ENCODE results near the gene TSFM. TPM values are rescaled to one million over a fixed set of nuclear protein-coding genes. Genes with fewer than 3 reads are reported as not detected.

TSFM gene
- total RNA-seq, 2 donors from 2014 or later = 37.7 to 39.9 TPM

DNA sequence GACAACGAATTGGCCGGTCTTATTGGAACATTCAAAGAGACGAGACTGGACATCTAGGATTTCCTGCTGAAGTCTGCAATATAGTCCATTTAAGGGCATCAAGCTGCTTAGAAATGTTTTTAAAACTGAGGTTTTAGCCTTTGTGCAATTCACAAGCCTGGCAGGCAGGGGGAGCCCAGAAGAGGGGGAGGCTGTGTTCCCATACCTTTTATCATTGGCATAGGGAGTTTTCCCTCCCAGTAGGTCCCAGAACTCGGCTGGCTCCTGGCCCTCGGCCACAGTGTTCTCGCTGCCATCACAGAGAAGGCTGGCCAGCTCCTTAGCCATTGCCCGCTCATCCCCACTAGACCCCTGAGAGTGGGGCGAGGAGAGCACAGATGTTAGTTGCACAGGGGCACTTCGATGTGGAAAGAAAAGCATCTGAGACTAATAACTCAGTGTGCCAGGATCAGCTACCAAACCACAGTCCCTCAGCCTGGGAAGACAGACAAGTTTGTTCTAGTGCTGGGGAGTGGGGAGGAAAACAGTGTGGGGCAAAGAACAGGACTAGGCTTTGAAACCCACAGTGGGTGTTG lies 20.8 kb downstream of the TSFM start:
- 50 to 70% methylated on average over 4 to 9 of the region's 9 CpGs for WGBS, 2 experiments (ENCODE audit: insufficient coverage in 1 of 2, insufficient read length in 1 of 2)
- Histone ChIP-seq H3K9me3 (ENCODE audit: control insufficient read depth, low read length) (no peaks in the 10 kb centered on the region), H3K27me3 (ENCODE audit: control insufficient read depth, insufficient read depth, low read length, poor library complexity, severe bottlenecking) (no peaks in the 10 kb centered on the region), H3K36me3 (ENCODE audit: control insufficient read depth, insufficient read depth, low read length) (peaks cover 36% of the 10 kb centered on the region), H3K9ac (ENCODE audit: extremely low read depth, low read length, poor library complexity, severe bottlenecking) (no peak overlapping the region), H3K27ac (ENCODE audit: low read depth, low read length) (no peak overlapping the region), H3K4me1 (ENCODE audit: control insufficient read depth, insufficient read depth, low read length) (no peaks in the 10 kb centered on the region), H3K4me3 (ENCODE audit: low read length) (no peak overlapping the region)
- H3K4me3 Mint-ChIP-seq = no peak overlapping the region
- H3K36me3 Mint-ChIP-seq (ENCODE audit: low read depth) = peaks cover 19% of the 10 kb centered on the region
- no peaks in the 10 kb centered on the region for H3K9me3 Mint-ChIP-seq
- H3K27ac Mint-ChIP-seq = no peak overlapping the region
- no peaks in the 10 kb centered on the region for H3K27me3 Mint-ChIP-seq (ENCODE audit: insufficient read depth)
- DNase-seq = peak; percentile 91
- no peaks in the 10 kb centered on the region for H3K4me1 Mint-ChIP-seq
- TF ChIP-seq CTCF (conservative IDR thresholded peaks at IDR 0.05) = peak; percentile 90

- Mint-ChIP-seq H3K4me3 (no peak overlapping the region), H3K4me1 (no peaks in the 10 kb centered on the region), H3K36me3 (ENCODE audit: low read depth) (peaks cover 20% of the 10 kb centered on the region), H3K27me3 (ENCODE audit: insufficient read depth) (no peaks in the 10 kb centered on the region), H3K27ac (no peak overlapping the region), H3K9me3 (no peaks in the 10 kb centered on the region)
- 92 to 100% methylated on average over 2 to 3 of the region's 3 CpGs for WGBS, 2 experiments (ENCODE audit: insufficient coverage in 1 of 2, insufficient read length in 1 of 2)
- H3K4me1 ChIP-seq (ENCODE audit: control insufficient read depth, insufficient read depth, low read length) = no peaks in the 10 kb centered on the region
- DNase-seq = no peak
- no peaks in the 10 kb centered on the region for H3K9me3 ChIP-seq (ENCODE audit: control insufficient read depth, low read length)
- H3K9ac ChIP-seq (ENCODE audit: extremely low read depth, low read length, poor library complexity, severe bottlenecking) = no peak overlapping the region
- H3K27me3 ChIP-seq (ENCODE audit: control insufficient read depth, insufficient read depth, low read length, poor library complexity, severe bottlenecking) = no peaks in the 10 kb centered on the region
- no peak for TF ChIP-seq CTCF (conservative IDR thresholded peaks at IDR 0.05)
- no peak overlapping the region for H3K4me3 ChIP-seq (ENCODE audit: low read length)
- H3K27ac ChIP-seq (ENCODE audit: low read depth, low read length) = no peak overlapping the region
- peaks cover 29% of the 10 kb centered on the region for H3K36me3 ChIP-seq (ENCODE audit: control insufficient read depth, insufficient read depth, low read length)
Measured at GRCh38 chr12:57806677-57807076, 24.1 kb downstream of the TSFM start.

- H3K9me3 Mint-ChIP-seq = no peaks in the 10 kb centered on the region
- H3K27ac Mint-ChIP-seq = no peak overlapping the region
- H3K4me1 Mint-ChIP-seq = no peaks in the 10 kb centered on the region
- no peak for DNase-seq
- H3K27me3 ChIP-seq (ENCODE audit: control insufficient read depth, insufficient read depth, low read length, poor library complexity, severe bottlenecking) = no peaks in the 10 kb centered on the region
- no peak overlapping the region for H3K4me3 Mint-ChIP-seq
- H3K9ac ChIP-seq (ENCODE audit: extremely low read depth, low read length, poor library complexity, severe bottlenecking) = no peak overlapping the region
- H3K9me3 ChIP-seq (ENCODE audit: control insufficient read depth, low read length) = no peaks in the 10 kb centered on the region
- TF ChIP-seq CTCF (conservative IDR thresholded peaks at IDR 0.05) = no peak
- H3K36me3 ChIP-seq (ENCODE audit: control insufficient read depth, insufficient read depth, low read length) = peaks cover 23% of the 10 kb centered on the region
- H3K27me3 Mint-ChIP-seq (ENCODE audit: insufficient read depth) = no peaks in the 10 kb centered on the region
- H3K36me3 Mint-ChIP-seq (ENCODE audit: low read depth) = peaks cover 20% of the 10 kb centered on the region
- H3K4me3 ChIP-seq (ENCODE audit: low read length) = no peak overlapping the region
- no peaks in the 10 kb centered on the region for H3K4me1 ChIP-seq (ENCODE audit: control insufficient read depth, insufficient read depth, low read length)
- H3K27ac ChIP-seq (ENCODE audit: low read depth, low read length) = no peak overlapping the region
- 92 to 98% methylated on average over 8 to 9 of the region's 9 CpGs for WGBS, 2 experiments (ENCODE audit: insufficient coverage in 1 of 2, insufficient read length in 1 of 2)
Measured at GRCh38 chr12:57807285-57807684, 24.7 kb downstream of the TSFM start.

Data from endodermal cell (in vitro differentiated cells).